ENCODE data around the gene WWOX. TPM values are rescaled to one million over a fixed set of nuclear protein-coding genes. Genes with fewer than 3 reads are reported as not detected.

WWOX gene
- total and polyA plus RNA-seq, 2 of the 8 experiments (the other 6 are each of a cell fraction or from before 2014, with no cell fraction given): 5.4 to 16.7 TPM

DNA sequence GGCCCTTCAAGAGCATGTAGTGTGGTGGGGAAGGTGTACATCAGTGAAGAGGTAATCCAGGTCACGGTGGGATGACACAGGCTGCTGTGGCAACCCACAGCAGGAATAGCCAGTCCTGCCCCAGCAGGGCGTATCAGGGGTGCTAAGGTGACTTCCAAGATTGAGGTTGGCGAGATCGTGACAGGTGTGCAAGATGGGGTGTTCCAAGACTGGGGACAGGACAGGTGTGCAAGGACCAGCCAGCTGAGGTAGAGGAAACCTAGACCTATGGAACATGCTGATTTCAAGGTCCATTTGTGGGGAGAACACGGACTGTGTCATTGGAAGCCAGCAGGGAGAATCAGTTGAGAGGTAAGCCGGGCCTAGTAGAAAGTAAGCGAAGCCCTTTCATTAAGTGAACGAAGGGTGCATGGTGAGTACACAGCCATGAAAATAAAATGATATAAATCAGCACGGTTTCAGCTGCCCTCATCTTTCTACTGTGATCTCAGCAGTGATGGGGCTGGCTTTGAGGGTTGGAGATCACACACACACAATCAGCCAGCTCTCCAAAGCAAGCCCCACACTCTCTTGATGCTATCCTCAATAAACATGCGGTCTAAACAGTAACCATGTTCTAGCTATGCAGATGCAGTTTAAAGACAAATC is 497.0 kb downstream of the WWOX start:
- DNase-seq (ENCODE audit: low read depth in 1 of 2, low spot score in 2 of 2): no peak
- H3K4me1 ChIP-seq (replicated peaks in 1 of 4; ENCODE audit: control insufficient read depth in 3 of 4, insufficient read depth in 4 of 4, low read length in 3 of 4): peaks cover 0 to 7% (median 2%) of the 10 kb centered on the region in 4 experiments; a peak in 4 of 7 replicates
- no peak overlapping the region for H3K18ac ChIP-seq (ENCODE audit: extremely low read depth, low read length)
- H3K9ac ChIP-seq (replicated peaks in 1 of 4; ENCODE audit: extremely low read depth in 1 of 4, low read depth in 3 of 4, low read length in 3 of 4): no peak overlapping the region
- no peaks in the 10 kb centered on the region for H3K36me3 ChIP-seq (ENCODE audit: control insufficient read depth in 2 of 4, insufficient read depth in 4 of 4, low read length in 3 of 4)
- no peak overlapping the region for H3K56ac ChIP-seq (replicated peaks; ENCODE audit: insufficient read length, low read depth, low read length)
- H3K4me3 ChIP-seq (ENCODE audit: extremely low read depth in 1 of 4, insufficient read depth in 2 of 4, low read depth in 3 of 4, low read length in 4 of 4): no peak overlapping the region
- H3K79me1 ChIP-seq (ENCODE audit: low read depth, low read length): no peaks in the 10 kb centered on the region
- H2BK120ac ChIP-seq (replicated peaks; ENCODE audit: low read depth, low read length): no peak overlapping the region
- CTCF ChIA-PET (ENCODE audit: partially characterized antibody): interaction anchor here (0.7 kb wide), 1 partner anchor 18 kb away, joined by 5 read pairs; no protein-coding TSS in a partner anchor
- H3K4ac ChIP-seq (replicated peaks; ENCODE audit: insufficient read length, low read depth, low read length): no peak overlapping the region
- no peaks in the 10 kb centered on the region for H4K20me1 ChIP-seq (replicated peaks in 1 of 2; ENCODE audit: control insufficient read depth in 1 of 2, insufficient read depth in 2 of 2, low read length in 2 of 2)
- H2BK20ac ChIP-seq (ENCODE audit: low read length): no peak overlapping the region
- no peaks in the 10 kb centered on the region for H3K27me3 ChIP-seq (replicated peaks in 1 of 4; ENCODE audit: control insufficient read depth in 3 of 4, extremely low read depth in 1 of 4, insufficient read depth in 3 of 4, low read length in 3 of 4)
- no peak overlapping the region for H2BK12ac ChIP-seq (ENCODE audit: low read depth, low read length)
- H3K27ac ChIP-seq (ENCODE audit: low read depth, low read length): no peak overlapping the region
- H2BK15ac ChIP-seq (ENCODE audit: low read length): no peak overlapping the region
- H3K14ac ChIP-seq (ENCODE audit: insufficient read length): no peak overlapping the region
- no peak overlapping the region for H2AFZ ChIP-seq (ENCODE audit: low read length)
- no peak overlapping the region for H2BK5ac ChIP-seq (ENCODE audit: low read depth, low read length)
- no peak for FAIRE-seq
- H2AK5ac ChIP-seq (ENCODE audit: low read depth, low read length): no peak overlapping the region
- H3K23ac ChIP-seq (ENCODE audit: insufficient read length): no peak overlapping the region
- WGBS, 2 experiments (ENCODE audit: extremely low coverage in 1 of 2, insufficient coverage in 1 of 2, insufficient read length in 1 of 2, insufficient replicate concordance in 2 of 2, low coverage in 1 of 2, low lambda C conversion rate in 2 of 2, missing lambda C conversion rate in 1 of 2): 94% methylated on average over 10 of the region's 10 CpGs; no CpG with 5 or more reads in 1 of the 2 experiments
- H3K79me2 ChIP-seq (ENCODE audit: control insufficient read depth in 1 of 2, insufficient read depth in 2 of 2, low read length in 2 of 2): no peaks in the 10 kb centered on the region
- no peak overlapping the region for H4K91ac ChIP-seq (replicated peaks; ENCODE audit: insufficient read length, low read length)
- no peak overlapping the region for H3K4me2 ChIP-seq (ENCODE audit: insufficient read depth in 1 of 2, low read depth in 2 of 2, low read length in 2 of 2)
- no peak overlapping the region for H4K5ac ChIP-seq (ENCODE audit: insufficient read length, low read depth, low read length)
- no peaks in the 10 kb centered on the region for H3K9me3 ChIP-seq (ENCODE audit: insufficient read depth in 2 of 2, low read depth in 1 of 2, low read length in 1 of 2)
- no peak overlapping the region for H4K8ac ChIP-seq (ENCODE audit: extremely low read depth, insufficient read depth, low read length)
- no peaks in the 10 kb centered on the region for H3K23me2 ChIP-seq (ENCODE audit: low read depth, low read length)
- POLR2A ChIA-PET (ENCODE audit: partially characterized antibody): no interaction called here
- TF ChIP-seq GABPA (IDR thresholded peaks at IDR 0.05; ENCODE audit: borderline replicate concordance, insufficient read depth, low read length): no peak
- no peak for TF ChIP-seq TCF12 (IDR thresholded peaks at IDR 0.05; ENCODE audit: low read depth, low read length)
- TF ChIP-seq CHD2 (IDR thresholded peaks at IDR 0.05; ENCODE audit: low read length): no peak
- no peak for TF ChIP-seq FOSL1 (IDR thresholded peaks at IDR 0.05; ENCODE audit: insufficient read depth, low read depth, low read length)
- TF ChIP-seq GTF2F1 (IDR thresholded peaks at IDR 0.05; ENCODE audit: borderline replicate concordance, low read depth, low read length): no peak
- TF ChIP-seq POLR2AphosphoS5 (IDR thresholded peaks at IDR 0.05; ENCODE audit: low read depth, low read length): no peak

Measured in H1 (cell line).